GM19025 (cell line): ENCODE data around the gene ANO10.
"Not testable (repeated sequence)": the region's sequence is repeated elsewhere in the genome, so short reads cannot be mapped to it uniquely, and the experiment has no call there.

Experiments used
- ATAC-seq: cut with Tn5 transposase; IDR thresholded peaks from one replicate; pipeline ENCODE4 v1.9.1; 2021; ENCODE audit warnings: mild to moderate bottlenecking, low read depth, moderate library complexity; ENCODE audit not compliant: unreplicated experiment

The ANO10 gene

DNA sequence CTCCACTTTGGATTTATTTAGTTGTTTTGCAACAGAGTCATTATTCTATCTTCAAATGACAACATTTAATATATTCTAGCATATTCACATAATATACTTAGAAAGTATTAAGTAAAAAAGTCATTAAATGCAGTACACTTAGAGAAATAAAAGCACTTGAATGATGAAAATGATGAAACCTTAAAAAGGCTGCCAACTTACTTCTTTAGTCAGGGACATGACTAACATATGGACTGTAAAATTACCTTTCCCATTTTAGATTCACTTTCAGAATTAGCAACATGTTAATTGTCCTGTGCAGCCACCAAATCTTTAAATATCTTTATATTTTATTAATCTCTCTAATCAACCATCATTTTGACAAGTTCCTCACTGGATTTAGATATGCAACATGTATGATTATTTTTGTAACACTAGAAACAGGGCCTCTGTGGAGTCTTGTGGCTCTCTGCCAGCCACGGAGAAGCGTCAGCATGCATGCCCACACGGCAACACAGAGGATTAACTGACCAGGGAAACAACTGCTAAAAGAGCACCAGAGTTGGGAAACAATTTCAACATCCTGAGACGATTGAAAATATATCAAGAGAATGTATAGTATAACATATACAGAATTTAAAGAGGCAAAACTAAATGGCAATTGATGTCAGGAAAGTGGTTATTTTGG lies 95.7 kb downstream of the ANO10 start:
- no peak for ATAC-seq

DNA sequence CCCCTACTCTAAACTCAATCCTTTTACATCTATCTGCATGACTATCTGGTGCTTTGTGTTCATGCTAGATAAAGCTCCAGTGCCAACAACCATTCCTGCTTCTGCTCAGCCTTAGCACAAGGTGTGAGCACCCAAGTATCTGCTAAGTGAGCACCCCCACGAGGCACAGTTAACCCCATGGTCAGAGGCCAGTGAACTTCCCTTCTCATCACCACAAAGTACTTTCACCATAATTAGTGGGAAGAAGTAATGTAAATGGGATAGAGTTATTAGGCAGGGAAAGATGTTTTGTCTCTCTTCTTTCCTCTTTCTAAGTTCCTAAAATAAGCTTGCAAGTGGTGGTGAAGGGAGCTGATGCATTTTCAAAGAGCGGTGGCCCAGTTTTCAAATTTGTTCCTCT lies 96.4 kb downstream of the ANO10 start:
- ATAC-seq = no peak

DNA sequence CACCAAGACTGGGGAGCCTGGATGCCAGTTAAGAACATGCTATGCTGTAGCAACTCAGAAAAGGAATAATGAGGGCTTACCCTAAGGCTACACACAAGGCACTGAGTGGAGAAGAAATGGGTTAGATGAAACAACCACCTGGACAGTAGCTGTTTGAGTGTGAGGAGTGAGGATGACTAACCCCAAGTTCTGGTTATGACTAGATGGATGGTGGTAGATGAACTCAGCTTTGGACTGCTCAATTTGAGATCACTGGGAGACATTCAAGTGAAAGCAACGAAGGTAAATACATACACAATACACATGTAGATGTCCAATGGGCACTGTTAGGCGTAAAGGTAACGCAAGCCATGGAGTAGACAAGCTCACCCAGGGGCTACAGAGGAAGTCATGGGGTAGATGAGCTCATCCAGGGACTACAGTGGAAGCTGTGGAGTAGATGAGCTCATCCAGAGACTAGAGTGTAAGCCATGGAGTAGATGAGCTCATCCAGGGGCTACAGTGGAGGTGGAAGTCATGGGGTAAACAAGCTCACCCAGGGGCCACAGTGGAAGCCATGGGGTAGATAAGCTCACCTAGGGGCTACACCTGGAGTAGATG lies 98.3 kb downstream of the ANO10 start:
- ATAC-seq = peak; percentile 92

DNA sequence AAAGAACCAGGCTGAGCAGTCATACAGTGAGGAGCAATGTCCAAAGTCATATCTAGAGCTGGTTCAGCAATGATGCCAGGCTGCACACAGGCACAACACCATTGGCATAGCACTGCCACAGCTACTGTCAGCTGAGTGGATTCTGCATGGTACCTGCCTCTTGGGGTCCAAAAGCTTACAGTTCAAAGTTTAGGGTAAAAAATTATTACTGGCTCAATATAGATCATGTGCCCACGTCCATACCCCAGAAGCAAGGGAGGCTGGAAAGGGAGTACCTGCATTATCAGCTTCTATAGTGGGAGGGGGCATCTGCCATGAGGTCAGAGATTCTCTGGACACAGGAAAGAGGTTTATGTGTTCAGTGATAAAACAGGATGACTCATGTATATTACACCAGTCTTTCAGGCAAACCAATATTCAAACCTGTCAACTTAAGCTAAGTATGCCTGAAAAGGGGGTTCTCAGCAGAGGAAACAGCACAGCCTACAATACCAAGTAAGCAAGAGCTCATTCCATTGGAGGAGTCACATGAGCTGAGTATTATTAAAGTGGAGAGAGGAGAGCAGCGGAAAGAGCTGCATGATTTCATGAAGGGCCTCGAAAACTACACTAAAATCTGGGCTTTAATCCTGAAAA lies 99.0 kb downstream of the ANO10 start:
- ATAC-seq = no peak

DNA sequence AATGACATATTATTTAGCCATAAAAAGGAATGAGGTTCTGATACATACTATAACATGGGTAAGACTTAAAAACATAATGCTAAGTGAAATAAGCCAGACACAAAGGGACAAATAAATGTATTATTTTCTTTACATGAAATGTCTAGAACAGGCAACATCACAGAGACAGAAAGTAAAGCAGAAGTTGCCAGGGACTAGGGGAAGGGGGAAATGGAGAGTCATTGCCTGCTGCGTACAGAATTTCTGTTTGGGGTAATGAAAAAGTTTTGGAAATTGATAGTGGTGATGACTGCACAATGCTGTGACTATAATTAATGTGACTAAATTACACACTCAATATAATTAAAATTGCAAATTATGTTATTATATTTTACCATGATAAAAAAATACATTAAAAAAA lies 99.9 kb downstream of the ANO10 start:
- no peak for ATAC-seq

DNA sequence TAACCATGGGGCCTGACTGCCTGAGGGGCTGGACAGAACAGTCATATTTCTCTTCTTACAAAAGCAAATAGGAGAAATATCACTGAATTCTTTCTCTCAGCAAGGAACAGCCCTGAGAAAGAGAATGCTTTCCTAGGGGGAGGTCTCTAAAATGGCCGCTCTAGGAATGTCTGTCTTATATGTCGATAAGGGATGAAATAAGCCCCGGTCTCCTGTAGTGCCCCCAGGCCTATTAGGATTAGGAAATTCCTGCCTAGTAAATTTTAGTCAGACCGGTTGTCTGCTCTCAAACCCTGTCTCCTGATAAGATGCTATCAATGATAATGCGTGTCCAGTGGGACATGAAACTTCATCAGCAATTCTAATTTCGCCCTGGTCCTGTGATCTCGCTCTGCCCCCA lies 103.3 kb downstream of the ANO10 start:
- ATAC-seq = not testable (repeated sequence)

DNA sequence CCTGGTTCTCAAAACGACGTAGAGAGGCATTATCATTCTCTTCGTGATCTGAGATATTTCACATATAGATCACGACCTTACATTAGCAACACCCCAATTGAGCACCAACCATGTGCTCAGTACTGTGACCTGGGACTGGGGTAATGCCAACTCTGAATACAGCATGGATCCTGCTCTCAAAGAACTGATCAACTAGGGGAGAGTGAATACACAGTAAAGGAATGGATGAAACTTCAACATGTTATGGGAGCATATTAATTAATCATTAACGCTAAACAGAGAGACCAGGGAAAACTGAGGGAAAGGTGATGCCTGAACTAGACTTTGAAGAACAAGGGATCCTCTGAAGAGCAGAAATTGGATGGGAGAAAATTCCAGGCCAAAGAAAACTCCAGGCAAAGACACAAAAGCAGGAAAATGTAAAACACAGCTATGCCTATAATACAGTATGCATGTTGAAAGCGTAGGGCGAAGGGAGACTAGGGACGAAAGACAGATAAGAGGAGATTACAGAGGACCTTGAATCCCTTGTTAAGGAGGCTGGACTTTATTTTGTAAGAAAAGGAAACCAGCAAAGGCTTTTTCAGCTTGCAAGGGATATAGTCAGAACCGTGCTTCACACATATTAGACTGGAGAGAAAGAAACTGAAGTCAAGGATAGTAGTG lies 105.7 kb downstream of the ANO10 start:
- no peak for ATAC-seq

DNA sequence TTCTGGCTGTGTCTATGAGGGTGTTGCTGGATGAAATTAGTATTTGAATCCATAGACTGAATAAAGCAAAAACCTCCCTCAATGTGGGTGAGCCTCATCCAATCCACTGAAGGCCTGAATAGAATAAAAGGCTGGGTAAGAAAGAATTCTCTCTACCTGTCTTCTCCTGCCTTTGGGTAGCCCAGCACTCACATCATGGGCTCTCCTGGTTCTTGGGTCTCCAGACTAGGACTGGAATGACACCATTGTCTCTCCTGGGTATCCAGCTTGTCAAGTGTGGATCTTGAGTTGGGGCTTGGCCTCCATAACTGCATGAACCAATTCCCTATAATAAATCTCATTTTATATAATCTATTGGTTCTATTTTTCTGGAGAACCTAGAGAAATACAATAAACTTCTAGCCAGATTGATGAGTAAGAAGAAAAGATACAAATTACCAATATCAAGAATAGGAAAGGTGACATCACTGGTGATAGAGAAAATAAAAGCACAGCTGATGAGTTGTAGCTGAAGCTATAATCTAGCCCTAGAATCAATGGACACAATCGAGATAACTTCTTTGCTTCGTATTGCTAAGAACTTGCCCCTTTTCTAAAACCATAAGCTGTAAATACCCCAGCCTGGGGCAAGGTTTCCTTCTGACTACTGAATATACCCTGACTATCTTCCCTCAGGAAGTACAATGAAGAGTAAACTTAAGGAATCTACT lies 106.4 kb downstream of the ANO10 start:
- no peak for ATAC-seq

DNA sequence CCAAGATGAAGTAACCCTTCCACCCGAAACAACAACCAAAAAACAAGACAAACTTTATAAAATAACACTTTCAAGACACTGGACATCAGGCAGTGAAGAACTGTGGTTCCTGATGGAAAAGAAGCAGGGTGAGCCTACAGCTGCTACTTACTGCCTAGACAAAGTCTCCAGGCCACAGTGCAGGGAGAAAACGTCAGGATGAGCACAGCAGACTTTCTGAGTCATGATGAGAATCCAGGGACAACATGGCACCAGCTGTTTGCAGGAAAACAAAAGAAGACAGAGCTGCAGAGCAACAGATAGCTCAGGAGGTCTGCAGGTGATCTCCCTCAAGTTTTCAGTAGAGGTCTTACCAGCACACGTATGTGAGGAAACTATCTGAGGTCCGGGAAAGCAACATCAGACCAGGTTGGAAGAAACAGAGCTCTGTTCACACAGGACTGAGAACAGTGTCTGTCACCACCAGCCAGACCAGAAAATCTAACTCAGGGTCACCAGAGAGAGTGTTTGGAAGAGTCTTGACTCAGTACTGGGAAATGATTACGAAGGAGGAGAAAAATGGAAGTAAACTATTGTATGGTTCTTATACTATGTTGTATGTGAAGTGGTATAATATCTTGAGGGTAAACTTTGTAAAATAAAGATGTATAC lies 108.9 kb downstream of the ANO10 start:
- no peak for ATAC-seq

DNA sequence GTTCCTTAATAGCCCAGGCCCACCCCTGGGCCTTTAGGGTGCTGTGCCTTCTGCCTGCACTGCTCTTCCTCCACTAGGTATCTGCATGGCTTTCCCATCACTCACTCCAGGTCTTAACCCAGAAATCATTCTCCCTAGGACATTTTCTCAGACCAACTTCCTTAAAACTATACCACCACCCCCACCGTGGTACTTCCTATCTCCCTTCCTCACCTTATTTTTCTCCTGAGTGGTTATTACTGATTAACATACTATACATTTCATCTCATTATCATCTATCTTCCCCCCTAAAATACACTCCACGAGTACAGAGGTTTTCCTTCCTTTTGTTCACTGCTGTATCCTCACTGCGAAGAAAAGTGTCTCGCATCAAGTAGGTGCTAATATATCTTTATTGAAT lies 115.2 kb downstream of the ANO10 start:
- no peak for ATAC-seq

DNA sequence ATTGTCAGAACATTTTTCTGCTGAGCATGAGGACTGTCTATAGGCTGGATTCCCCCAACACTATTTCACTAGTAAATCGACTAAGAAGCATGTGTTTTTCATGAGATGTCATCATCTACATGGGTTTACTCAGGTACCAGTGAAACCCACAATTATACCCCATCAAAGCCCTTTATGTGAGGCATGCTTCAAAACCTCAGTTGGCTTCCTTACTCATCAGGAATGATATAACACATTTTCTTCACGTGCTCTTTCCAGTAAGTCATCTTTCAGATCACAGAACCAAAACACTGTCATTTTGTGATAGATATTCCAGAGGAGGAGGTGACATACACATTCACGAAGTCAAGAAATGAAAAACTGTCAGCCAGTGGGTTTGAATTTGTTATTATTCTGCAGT lies 116.5 kb downstream of the ANO10 start:
- ATAC-seq = no peak

DNA sequence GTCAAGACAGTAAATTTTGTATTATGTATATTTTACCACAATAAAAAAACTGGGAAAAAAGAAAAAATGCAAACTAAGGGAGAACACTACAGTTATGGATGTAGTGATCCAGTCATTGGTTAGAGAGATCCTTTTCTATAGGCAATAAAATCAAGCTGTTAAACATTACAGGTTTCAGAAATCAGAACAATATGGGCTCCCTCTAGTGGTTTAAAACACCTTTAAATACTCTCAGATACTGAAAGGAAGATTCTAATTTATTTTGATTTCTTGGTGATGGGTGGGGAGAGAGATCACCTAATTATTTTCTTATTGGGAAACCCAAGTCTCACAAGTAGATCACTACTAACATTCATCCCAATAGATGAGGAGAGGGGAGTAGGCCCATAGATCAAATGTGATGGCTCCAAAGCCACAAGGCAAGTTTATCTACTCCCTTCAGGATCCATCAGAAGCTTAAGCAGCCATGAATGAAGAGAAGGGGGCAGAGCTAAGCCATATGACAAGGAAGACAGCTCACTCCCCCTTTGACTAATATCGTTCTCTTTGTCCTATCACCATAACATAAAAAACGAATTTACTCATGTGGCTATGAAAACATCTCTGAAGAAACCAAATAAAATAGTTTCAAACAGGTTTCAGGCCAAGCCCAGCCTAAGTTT lies 118.6 kb downstream of the ANO10 start:
- ATAC-seq = no peak

DNA sequence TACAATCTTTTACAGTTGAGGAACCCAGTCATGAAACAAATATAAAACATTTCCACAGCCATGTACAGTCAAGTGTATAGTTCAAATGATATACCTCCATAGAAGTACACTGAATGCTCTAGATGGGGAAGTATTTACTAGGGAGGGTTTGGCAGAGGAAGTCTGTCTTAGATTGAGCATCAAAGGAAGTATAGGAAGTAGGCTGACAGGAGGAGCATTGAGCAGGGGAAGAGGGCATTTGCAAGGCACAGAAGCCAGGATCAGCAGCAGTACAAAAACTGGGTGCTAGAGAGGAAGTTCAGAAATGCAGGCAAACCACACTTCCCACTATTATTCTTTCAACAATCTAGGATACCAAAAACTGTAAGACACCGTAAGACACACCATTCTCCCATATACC lies 122.6 kb downstream of the ANO10 start:
- no peak for ATAC-seq

DNA sequence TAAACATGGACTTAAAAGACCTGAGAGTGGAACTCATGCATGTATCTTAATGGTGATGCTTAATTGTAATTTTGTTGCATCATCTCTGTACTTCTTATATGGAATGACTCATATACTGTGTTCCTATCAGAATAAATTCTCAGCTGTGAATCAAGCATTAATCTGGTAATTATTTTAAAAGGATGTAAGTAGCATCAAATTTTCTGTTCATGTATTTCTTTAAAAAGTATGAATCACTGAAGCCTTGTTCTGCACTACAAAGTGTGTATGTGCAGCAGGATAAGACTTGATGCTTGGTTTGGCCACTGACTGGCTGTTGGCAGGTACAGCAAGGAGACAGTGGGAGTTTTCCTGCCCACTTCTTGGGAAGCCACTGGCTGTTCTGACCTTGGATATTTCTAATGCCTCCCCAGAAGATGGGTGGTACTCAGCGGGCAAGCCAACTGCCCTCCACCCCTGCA lies 123.9 kb downstream of the ANO10 start:
- no peak for ATAC-seq

DNA sequence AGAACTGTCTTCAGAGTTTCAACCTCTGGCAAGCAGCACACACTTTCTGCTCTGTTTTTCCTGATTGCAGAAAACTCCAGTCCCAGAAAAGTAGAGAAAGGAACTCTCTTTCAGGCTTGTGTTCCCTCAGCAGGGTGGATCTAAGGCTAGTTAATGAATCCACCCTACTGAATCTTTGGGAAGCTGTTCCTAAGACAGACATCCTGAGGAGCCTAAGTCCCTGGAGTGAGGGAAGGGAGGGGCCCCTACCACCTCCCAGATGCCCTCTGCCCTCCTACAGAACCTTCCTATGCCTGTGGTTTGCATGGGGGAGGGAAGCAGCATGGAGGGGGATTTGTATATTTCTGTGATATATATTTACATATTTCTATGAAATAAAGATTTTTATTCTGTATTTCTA lies 124.4 kb downstream of the ANO10 start:
- ATAC-seq = no peak

DNA sequence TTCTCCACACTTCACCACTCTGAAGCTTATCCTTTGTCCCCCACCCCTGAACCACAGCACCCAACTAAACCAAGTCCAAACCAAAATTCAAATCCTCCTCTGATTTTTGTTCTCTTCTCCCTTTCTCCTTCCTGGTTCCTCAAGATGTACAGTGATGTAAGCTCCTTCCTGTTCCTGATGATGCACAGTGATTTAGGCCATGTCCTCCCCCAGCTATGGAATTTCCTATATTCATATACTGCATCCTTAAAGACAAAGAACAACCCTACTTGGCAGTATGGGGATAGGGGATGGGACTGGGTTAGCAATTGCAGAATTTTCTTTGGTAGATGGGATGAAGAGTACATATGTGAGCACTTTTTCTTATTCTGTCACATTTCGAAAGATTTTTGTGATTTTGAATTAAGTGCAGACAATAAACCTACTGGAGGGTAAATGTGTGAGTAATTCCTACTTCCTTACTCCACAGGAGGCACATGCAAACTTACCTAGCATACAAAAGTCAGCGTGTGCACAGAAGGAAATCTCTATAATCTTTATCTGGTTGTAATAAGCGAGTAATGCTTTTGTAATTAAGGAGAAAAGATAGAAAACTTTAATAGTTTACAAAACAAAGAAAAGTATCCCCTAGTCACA lies 125.0 kb downstream of the ANO10 start:
- no peak for ATAC-seq

DNA sequence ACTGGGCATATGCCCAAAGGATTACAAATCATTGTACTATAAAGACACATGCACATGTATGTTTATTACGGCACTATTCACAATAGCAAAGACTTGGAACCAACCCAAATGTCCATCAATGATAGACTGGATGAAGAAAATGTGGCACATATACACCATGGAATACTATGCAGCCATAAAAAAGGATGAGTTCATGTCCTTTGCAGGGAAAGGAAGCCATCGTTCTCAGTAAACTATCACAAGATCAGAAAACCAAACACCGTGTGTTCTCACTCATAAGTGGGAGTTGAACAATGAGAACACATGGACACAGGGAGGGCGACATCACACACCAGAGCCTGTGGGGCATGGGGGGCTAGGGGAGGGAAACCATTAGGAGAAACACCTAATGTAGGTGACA lies 128.9 kb downstream of the ANO10 start:
- ATAC-seq = not testable (repeated sequence)

DNA sequence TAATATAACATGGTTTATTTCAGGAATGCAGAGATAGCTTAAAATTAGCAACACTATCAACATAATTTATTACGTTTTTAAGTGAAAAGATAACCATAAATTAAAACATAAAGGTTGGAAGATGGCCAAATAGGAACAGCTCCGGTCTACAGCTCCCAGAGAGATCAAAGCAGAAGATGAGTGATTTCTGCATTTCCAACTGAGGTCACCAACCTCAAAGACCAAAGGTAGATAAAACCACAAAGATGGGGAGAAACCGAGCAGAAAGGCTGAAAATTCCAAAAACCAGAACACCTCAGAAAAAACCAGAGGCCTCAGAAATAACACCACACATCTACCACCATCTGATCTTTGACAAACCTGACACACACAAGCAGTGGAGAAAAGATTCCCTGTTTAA lies 130.0 kb downstream of the ANO10 start:
- not testable (repeated sequence) for ATAC-seq

DNA sequence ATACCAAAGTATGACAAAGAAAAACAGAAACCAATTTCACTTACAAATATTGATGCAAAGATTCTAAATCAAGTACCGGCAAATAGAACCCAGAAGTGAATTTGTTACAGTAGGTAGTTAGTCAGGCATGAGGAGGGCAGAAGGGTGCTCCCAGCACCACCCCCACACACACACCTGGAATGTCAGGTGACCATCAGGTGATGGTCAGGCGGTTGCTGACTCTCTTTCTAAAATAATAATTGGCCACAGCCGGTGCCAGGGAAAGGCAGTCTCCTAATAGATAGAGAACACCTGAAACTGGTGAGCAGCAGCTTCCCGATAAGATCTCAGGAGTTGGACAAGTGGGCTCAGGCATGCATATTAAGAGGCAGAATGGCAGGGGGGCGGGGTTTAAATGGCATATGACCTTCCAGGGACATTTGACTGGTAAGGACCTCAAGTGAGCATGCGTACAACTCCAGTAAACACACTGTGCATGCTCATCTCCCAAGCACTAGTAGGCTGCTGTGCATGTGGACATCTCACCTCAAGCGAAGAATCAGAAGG lies 131.1 kb downstream of the ANO10 start:
- no peak for ATAC-seq
